ENCODE measurements around the gene POMC.
"Not testable (repeated sequence)": the region's sequence is repeated elsewhere in the genome, so short reads cannot be mapped to it uniquely, and the experiment has no call there.

The POMC gene

GRCh38 chr2:25131567-25132298 lies 36.6 kb downstream of the POMC start:
- no peak for FAIRE-seq

- FAIRE-seq, result no peak
Measured at GRCh38 chr2:25131253-25131566, 37.2 kb downstream of the POMC start.

GRCh38 chr2:25129901-25130520 lies 38.4 kb downstream of the POMC start:
- no peak for FAIRE-seq

- FAIRE-seq, result no peak
Measured at GRCh38 chr2:25127646-25128045, 40.7 kb downstream of the POMC start.

GRCh38 chr2:25127071-25127470 lies 41.3 kb downstream of the POMC start:
- FAIRE-seq, result not testable (repeated sequence)

- FAIRE-seq, result no peak
Measured at GRCh38 chr2:25125976-25126375, 42.4 kb downstream of the POMC start.

GRCh38 chr2:25125189-25125588 lies 43.2 kb downstream of the POMC start:
- no peak for FAIRE-seq

GRCh38 chr2:25123682-25124081 lies 44.7 kb downstream of the POMC start:
- no peak for FAIRE-seq

- FAIRE-seq, result no peak
Measured at GRCh38 chr2:25122367-25122766, 46.0 kb downstream of the POMC start.

GRCh38 chr2:25119263-25119662 lies 49.1 kb downstream of the POMC start:
- FAIRE-seq, result no peak

GRCh38 chr2:25116956-25117355 lies 51.4 kb downstream of the POMC start:
- no peak for FAIRE-seq

- FAIRE-seq, result no peak
Measured at GRCh38 chr2:25115902-25116301, 52.5 kb downstream of the POMC start.

GRCh38 chr2:25115249-25115883 lies 53.0 kb downstream of the POMC start:
- FAIRE-seq, result no peak

GRCh38 chr2:25112113-25112512 lies 56.3 kb downstream of the POMC start:
- FAIRE-seq, result no peak
